ENCODE data around the gene C1orf52.
A peak's percentile ranks its signal among the peaks of the same experiment; 100 is the strongest.

The C1orf52 gene

GRCh38 chr1:85229574-85230097 lies 29.8 kb downstream of the C1orf52 start:
- peak; percentile 84 for DNase-seq (ENCODE audit: low spot score)

- no peak for DNase-seq (ENCODE audit: low spot score)
These were observed 30.5 kb downstream of the C1orf52 start for GRCh38 chr1:85228972-85229371.

GRCh38 chr1:85225624-85226380 lies 33.7 kb downstream of the C1orf52 start:
- no peak for DNase-seq (ENCODE audit: low spot score)

- no peak for DNase-seq (ENCODE audit: low spot score)
These were observed 34.5 kb downstream of the C1orf52 start for GRCh38 chr1:85224734-85225623.

- no peak for DNase-seq (ENCODE audit: low spot score)
These were observed 35.2 kb downstream of the C1orf52 start for GRCh38 chr1:85224295-85224694.

- DNase-seq (ENCODE audit: low spot score), result no peak
These were observed 36.1 kb downstream of the C1orf52 start for GRCh38 chr1:85223334-85223733.

GRCh38 chr1:85220756-85221201 lies 38.7 kb downstream of the C1orf52 start:
- DNase-seq (ENCODE audit: low spot score), result no peak

GRCh38 chr1:85219853-85220610 lies 39.4 kb downstream of the C1orf52 start:
- DNase-seq (ENCODE audit: low spot score), result no peak

- DNase-seq (ENCODE audit: low spot score), result no peak
These were observed 42.8 kb downstream of the C1orf52 start for GRCh38 chr1:85216697-85217096.

GRCh38 chr1:85214654-85215053 lies 44.8 kb downstream of the C1orf52 start:
- no peak for DNase-seq (ENCODE audit: low spot score)

GRCh38 chr1:85208488-85208887 lies 51.0 kb downstream of the C1orf52 start:
- no peak for DNase-seq (ENCODE audit: low spot score)

GRCh38 chr1:85203573-85204171 lies 55.8 kb downstream of the C1orf52 start:
- DNase-seq (ENCODE audit: low spot score), result no peak

GRCh38 chr1:85202864-85203255 lies 56.6 kb downstream of the C1orf52 start:
- no peak for DNase-seq (ENCODE audit: low spot score)

GRCh38 chr1:85202092-85202863 lies 57.2 kb downstream of the C1orf52 start:
- DNase-seq (ENCODE audit: low spot score), result no peak

- DNase-seq (ENCODE audit: low spot score), result peak; percentile 60
These were observed 57.9 kb downstream of the C1orf52 start for GRCh38 chr1:85201340-85202091.

- DNase-seq (ENCODE audit: low spot score), result peak; percentile 70
These were observed 58.8 kb downstream of the C1orf52 start, which contains the start of gene SYDE2 for GRCh38 chr1:85200463-85201339. Gene SYDE2, minus strand, starts transcription at chr1:85201016. Its CDS starts 20 bp downstream, at chr1:85200996.
